ENCODE measurements around the gene TP53RK.

DNA sequence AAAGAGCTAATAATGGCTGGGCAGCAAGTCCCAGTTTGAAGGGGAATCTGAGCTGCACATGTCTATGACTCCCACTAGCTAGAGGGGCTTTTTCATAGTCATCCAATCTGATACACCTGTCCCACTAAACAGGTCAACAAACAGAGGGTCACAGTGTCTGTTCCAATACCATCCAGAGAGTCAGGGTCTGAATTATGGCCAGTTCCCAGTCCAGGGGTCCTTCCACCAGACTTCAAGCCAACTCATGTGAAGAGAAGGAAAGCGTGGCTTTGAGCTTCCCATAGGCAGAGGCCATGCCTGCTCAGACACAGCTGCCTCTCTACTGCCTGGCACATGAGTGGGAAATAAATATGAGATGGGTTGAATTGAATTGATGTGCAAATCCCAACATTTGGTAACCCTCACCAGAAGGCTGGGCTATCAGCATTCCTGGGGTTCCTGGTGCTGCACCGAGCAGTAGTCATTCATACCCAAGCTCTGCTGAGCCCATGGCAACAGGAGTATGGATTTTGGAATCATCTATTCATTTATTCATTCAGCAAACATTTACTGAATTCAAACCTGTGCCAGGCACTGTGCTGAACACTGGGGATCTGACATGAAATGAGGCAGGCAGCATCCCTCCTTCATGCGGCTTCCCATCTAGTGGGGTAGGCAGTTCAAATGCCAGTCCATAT is 17.2 kb downstream of the TP53RK start:
- no peak for TF ChIP-seq CTCF (IDR thresholded peaks at IDR 0.05 in 8 of 11, conservative IDR thresholded peaks at IDR 0.05 in 3 of 11)
- no peak for TF ChIP-seq POLR2A (IDR thresholded peaks at IDR 0.05)

Data from spleen (tissue), 7 donors.